ENCODE measurements around the gene TDP1. TPM values are rescaled to one million over a fixed set of nuclear protein-coding genes. Genes with fewer than 3 reads are reported as not detected.

Gene TDP1
- total and polyA plus RNA-seq, 2 experiments from 2014 or later: 23.0 to 63.6 TPM

DNA sequence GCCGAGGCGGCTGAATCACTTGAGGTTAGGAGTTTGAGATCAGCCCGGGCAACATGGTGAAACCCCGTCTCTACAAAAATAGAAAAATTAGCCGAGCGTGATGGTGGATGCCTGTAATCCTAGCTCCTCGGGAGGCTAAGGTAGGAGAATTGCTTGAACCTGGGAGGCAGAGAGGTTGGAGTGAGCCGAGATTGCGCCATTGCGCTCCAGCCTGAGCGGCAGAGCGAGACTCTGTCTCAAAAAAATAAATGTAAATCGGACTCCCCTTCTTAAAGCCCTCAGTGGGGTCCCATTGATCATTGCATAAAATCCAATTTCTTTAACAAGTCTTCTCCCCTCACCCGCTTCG lies 908 bp downstream of the TDP1 start:
- H3K27ac Mint-ChIP-seq: peak overlapping the region; percentile 91
- peak overlapping the region; percentile 84 for H3K4me3 ChIP-seq
- peak overlapping the region; percentile 73; the same call in 1 of the 2 replicates for H2AFZ ChIP-seq

More for the DNA sequence above, 908 bp downstream of the TDP1 start:
- Mint-ChIP-seq H3K9me3 (peaks cover 22% of the 10 kb centered on the region), H3K4me3 (peak overlapping the region; percentile 98), H3K36me3 (ENCODE audit: low read depth) (peaks cover 33% of the 10 kb centered on the region), H3K4me1 (peaks cover 26% of the 10 kb centered on the region), H3K27me3 (ENCODE audit: insufficient read depth, low read depth, poor library complexity) (peaks cover 11% of the 10 kb centered on the region)
- Histone ChIP-seq H3K27me3 (ENCODE audit: insufficient read depth) (no peaks in the 10 kb centered on the region), H3K79me2 (replicated peaks; ENCODE audit: insufficient read depth) (peaks cover 33% of the 10 kb centered on the region), H3K4me1 (ENCODE audit: insufficient read depth) (peaks cover 26% of the 10 kb centered on the region), H4K20me1 (replicated peaks; ENCODE audit: insufficient read depth) (peaks cover 3% of the 10 kb centered on the region), H3K27ac (ENCODE audit: low read depth) (peak overlapping the region; percentile 77; the same call in 1 of the 2 replicates), H3F3A (replicated peaks; ENCODE audit: low read depth) (0 out of 2 replicates have a peak, but pooled peaks cover 4% of the 10 kb centered on the region), H3K9me2 (ENCODE audit: insufficient read depth) (no peaks in the 10 kb centered on the region), H3K36me3 (ENCODE audit: insufficient read depth) (0 out of 2 replicates have a peak, but pooled peaks cover 7% of the 10 kb centered on the region), H3K4me2 (peak overlapping the region; percentile 88)
- TF ChIP-seq POLR2AphosphoS5 (IDR thresholded peaks at IDR 0.05; ENCODE audit: low read depth) (no peak), EZH2phosphoT487 (IDR thresholded peaks at IDR 0.05; ENCODE audit: unreplicated experiment) (no peak)
- TF ChIP-seq, protein P1, sequence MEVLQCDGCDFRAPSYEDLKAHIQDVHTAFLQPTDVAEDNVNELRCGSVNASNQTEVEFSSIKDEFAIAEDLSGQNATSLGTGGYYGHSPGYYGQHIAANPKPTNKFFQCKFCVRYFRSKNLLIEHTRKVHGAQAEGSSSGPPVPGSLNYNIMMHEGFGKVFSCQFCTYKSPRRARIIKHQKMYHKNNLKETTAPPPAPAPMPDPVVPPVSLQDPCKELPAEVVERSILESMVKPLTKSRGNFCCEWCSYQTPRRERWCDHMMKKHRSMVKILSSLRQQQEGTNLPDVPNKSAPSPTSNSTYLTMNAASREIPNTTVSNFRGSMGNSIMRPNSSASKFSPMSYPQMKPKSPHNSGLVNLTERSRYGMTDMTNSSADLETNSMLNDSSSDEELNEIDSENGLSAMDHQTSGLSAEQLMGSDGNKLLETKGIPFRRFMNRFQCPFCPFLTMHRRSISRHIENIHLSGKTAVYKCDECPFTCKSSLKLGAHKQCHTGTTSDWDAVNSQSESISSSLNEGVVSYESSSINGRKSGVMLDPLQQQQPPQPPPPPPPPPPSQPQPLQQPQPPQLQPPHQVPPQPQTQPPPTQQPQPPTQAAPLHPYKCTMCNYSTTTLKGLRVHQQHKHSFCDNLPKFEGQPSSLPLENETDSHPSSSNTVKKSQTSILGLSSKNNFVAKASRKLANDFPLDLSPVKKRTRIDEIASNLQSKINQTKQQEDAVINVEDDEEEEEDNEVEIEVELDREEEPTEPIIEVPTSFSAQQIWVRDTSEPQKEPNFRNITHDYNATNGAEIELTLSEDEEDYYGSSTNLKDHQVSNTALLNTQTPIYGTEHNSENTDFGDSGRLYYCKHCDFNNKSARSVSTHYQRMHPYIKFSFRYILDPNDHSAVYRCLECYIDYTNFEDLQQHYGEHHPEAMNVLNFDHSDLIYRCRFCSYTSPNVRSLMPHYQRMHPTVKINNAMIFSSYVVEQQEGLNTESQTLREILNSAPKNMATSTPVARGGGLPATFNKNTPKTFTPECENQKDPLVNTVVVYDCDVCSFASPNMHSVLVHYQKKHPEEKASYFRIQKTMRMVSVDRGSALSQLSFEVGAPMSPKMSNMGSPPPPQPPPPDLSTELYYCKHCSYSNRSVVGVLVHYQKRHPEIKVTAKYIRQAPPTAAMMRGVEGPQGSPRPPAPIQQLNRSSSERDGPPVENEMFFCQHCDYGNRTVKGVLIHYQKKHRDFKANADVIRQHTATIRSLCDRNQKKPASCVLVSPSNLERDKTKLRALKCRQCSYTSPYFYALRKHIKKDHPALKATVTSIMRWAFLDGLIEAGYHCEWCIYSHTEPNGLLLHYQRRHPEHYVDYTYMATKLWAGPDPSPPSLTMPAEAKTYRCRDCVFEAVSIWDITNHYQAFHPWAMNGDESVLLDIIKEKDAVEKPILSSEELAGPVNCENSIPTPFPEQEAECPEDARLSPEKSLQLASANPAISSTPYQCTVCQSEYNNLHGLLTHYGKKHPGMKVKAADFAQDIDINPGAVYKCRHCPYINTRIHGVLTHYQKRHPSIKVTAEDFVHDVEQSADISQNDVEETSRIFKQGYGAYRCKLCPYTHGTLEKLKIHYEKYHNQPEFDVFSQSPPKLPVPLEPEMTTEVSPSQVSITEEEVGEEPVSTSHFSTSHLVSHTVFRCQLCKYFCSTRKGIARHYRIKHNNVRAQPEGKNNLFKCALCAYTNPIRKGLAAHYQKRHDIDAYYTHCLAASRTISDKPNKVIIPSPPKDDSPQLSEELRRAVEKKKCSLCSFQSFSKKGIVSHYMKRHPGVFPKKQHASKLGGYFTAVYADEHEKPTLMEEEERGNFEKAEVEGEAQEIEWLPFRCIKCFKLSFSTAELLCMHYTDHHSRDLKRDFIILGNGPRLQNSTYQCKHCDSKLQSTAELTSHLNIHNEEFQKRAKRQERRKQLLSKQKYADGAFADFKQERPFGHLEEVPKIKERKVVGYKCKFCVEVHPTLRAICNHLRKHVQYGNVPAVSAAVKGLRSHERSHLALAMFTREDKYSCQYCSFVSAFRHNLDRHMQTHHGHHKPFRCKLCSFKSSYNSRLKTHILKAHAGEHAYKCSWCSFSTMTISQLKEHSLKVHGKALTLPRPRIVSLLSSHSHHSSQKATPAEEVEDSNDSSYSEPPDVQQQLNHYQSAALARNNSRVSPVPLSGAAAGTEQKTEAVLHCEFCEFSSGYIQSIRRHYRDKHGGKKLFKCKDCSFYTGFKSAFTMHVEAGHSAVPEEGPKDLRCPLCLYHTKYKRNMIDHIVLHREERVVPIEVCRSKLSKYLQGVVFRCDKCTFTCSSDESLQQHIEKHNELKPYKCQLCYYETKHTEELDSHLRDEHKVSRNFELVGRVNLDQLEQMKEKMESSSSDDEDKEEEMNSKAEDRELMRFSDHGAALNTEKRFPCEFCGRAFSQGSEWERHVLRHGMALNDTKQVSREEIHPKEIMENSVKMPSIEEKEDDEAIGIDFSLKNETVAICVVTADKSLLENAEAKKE (CRISPR knock-in tag; IDR thresholded peaks at IDR 0.05): no peak
- no peak for DNase-seq (ENCODE audit: low spot score)
- ATAC-seq: no peak
